Measurements from ENCODE around the gene NFIC. TPM values are rescaled to one million over a fixed set of nuclear protein-coding genes. Genes with fewer than 3 reads are reported as not detected.

The NFIC gene
- total RNA-seq, 1 experiment from 2014 or later: 8.0 TPM

GRCh38 chr19:3316659-3317207 lies 49.6 kb upstream of the NFIC start:
- Histone ChIP-seq H2BK5ac (ENCODE audit: insufficient read length, low read length) (no peak overlapping the region), H3K9me3 (ENCODE audit: control insufficient read depth, low read depth, low read length) (no peaks in the 10 kb centered on the region), H3K27me3 (ENCODE audit: insufficient read depth, low read length) (no peaks in the 10 kb centered on the region; the same call in 1 of the 2 replicates), H3K79me1 (ENCODE audit: insufficient read depth, low read depth, low read length, poor library complexity, severe bottlenecking) (no peaks in the 10 kb centered on the region), H2BK15ac (ENCODE audit: low read depth, low read length) (no peak overlapping the region), H2BK120ac (ENCODE audit: low read depth, low read length, poor library complexity, severe bottlenecking) (no peak overlapping the region), H4K91ac (ENCODE audit: insufficient read length, low read depth, low read length) (no peak overlapping the region), H4K20me1 (ENCODE audit: control insufficient read depth, insufficient read depth, insufficient read length) (no peaks in the 10 kb centered on the region), H3K9ac (ENCODE audit: extremely low read depth, insufficient read length, low read length) (no peak overlapping the region), H3K14ac (ENCODE audit: insufficient read depth, low read length) (no peak overlapping the region), H2AFZ (ENCODE audit: low read length) (no peak overlapping the region), H3T11ph (ENCODE audit: low read length) (no peak overlapping the region), H4K5ac (ENCODE audit: insufficient read length, low read depth, low read length) (no peak overlapping the region), H3K18ac (ENCODE audit: insufficient read length, low read depth, low read length) (no peak overlapping the region), H3K79me2 (ENCODE audit: insufficient read depth, low read length) (no peaks in the 10 kb centered on the region), H2BK12ac (ENCODE audit: insufficient read length, low read depth, low read length) (no peak overlapping the region), H3K4me1 (ENCODE audit: insufficient read depth, low read length) (no peaks in the 10 kb centered on the region), H2AK5ac (ENCODE audit: insufficient read length, low read length) (no peak overlapping the region), H3K27ac (ENCODE audit: insufficient read length, low read depth, low read length) (no peak overlapping the region), H3K23me2 (ENCODE audit: insufficient read length, low read depth, low read length, poor library complexity, severe bottlenecking) (no peaks in the 10 kb centered on the region), H3K56ac (ENCODE audit: insufficient read length, low read depth, low read length) (no peak overlapping the region), H4K8ac (replicated peaks; ENCODE audit: insufficient read length, low read depth, low read length) (no peak overlapping the region), H2BK20ac (ENCODE audit: low read depth, low read length, poor library complexity, severe bottlenecking) (no peak overlapping the region), H3K4ac (ENCODE audit: low read depth, low read length) (no peak overlapping the region), H3K4me2 (ENCODE audit: insufficient read depth, insufficient read length, low read length) (no peak overlapping the region), H3K23ac (ENCODE audit: insufficient read length, low read depth, low read length) (no peak overlapping the region)
- WGBS (ENCODE audit: extremely low coverage, insufficient read length, low lambda C conversion rate): no CpG with 5 or more reads among the region's 5 CpGs
- DNase-seq: no peak
- peaks cover 51% of the 10 kb centered on the region for H3K27me3 Mint-ChIP-seq (ENCODE audit: low read depth)
- peaks cover 0 to 7% of the 10 kb centered on the region in 2 experiments; a peak in 2 of 4 replicates for H3K4me1 Mint-ChIP-seq
- no peak overlapping the region for H3K27ac Mint-ChIP-seq
- H3K36me3 Mint-ChIP-seq (ENCODE audit: insufficient read depth in 1 of 3, low read depth in 3 of 3): no peaks in the 10 kb centered on the region
- TF ChIP-seq CTCF (conservative IDR thresholded peaks at IDR 0.05): no peak
- H3K4me3 Mint-ChIP-seq: no peak overlapping the region
- H3K9me3 Mint-ChIP-seq: no peaks in the 10 kb centered on the region; a peak in 1 of 5 replicates
